Mononuclear cell (primary cell): Measurements from ENCODE around the gene RRP7A. TPM values are rescaled to one million over a fixed set of nuclear protein-coding genes. Genes with fewer than 3 reads are reported as not detected.

Experiments used
- total RNA-seq: library from RNA; depleted of rRNA; stranded (reverse); fragments of >200 nt; gene quantifications from one replicate; pipeline ENCODE4 v1.2.3, GENCODE V29; 2012

The RRP7A gene
- total RNA-seq, 1 donor: 50.3 TPM

Other genes with a start within 250 kb of the RRP7A start
- 53.8 TPM for gene TCF20, start 249.1 kb downstream of the RRP7A start, total RNA-seq
- 14.2 TPM for gene NFAM1, start 87.4 kb downstream of the RRP7A start, total RNA-seq
- 0.73 TPM for gene SERHL2, start 34.2 kb upstream of the RRP7A start, total RNA-seq
- gene POLDIP3, start 95.1 kb upstream of the RRP7A start, total RNA-seq: 38.6 TPM
- 1.4 TPM for gene ATP5MGL, start 120.8 kb upstream of the RRP7A start, total RNA-seq
- 28.1 TPM for gene CYB5R3, start 129.6 kb upstream of the RRP7A start, total RNA-seq
- gene A4GALT, start 201.1 kb upstream of the RRP7A start, total RNA-seq: 0.10 TPM